ENCODE results near the gene HSF2. TPM values are rescaled to one million over a fixed set of nuclear protein-coding genes. Genes with fewer than 3 reads are reported as not detected.

Gene HSF2
- total and polyA plus RNA-seq, 2 donors (not counting 1 experiment from before 2014, with no cell fraction given): 10.6 to 10.8 TPM

DNA sequence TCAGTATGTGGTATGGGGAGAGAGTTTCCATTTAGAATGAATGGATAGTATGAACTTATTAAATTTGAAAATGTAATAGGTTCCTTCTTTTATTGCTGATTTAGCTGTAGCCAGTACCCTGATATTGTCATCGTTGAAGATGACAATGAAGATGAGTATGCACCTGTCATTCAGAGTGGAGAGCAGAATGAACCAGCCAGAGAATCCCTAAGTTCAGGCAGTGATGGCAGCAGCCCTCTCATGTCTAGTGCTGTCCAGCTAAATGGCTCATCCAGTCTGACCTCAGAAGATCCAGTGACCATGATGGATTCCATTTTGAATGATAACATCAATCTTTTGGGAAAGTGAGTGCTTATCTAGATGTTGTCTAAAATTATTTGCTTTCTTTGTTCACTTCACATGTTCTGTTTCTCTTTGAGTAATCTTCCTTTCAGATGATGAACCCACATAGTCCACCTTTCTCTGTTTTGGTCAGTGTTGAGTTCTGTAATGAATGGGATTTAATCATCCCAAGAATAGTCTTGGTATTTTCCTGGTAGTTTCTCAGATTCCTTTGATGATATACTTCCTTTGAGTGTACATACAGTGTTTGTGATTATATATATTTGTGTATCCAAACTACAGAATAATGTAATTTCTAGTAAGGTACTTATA, 23.3 kb downstream of the HSF2 start:
- WGBS (ENCODE audit: insufficient coverage): 100% methylated on average over 1 of the region's 1 CpG
- Mint-ChIP-seq H3K4me1 (no peaks in the 10 kb centered on the region), H3K27me3 (no peaks in the 10 kb centered on the region), H3K4me3 (no peak overlapping the region), H3K27ac (no peak overlapping the region), H3K9me3 (ENCODE audit: insufficient read depth) (no peaks in the 10 kb centered on the region)
- no peak overlapping the region for H3K4me3 ChIP-seq (ENCODE audit: control extremely low read depth in 1 of 5, extremely low read depth in 1 of 5, insufficient read depth in 1 of 5, low read depth in 2 of 5, low read length in 4 of 5)
- H2AFZ ChIP-seq (ENCODE audit: insufficient read depth, low read depth, low read length, poor library complexity, severe bottlenecking): no peak overlapping the region
- no peak for TF ChIP-seq EZH2 (IDR thresholded peaks at IDR 0.05; ENCODE audit: borderline replicate concordance, insufficient read depth, low read depth, low read length, poor library complexity, severe bottlenecking)
- TF ChIP-seq, protein P1, sequence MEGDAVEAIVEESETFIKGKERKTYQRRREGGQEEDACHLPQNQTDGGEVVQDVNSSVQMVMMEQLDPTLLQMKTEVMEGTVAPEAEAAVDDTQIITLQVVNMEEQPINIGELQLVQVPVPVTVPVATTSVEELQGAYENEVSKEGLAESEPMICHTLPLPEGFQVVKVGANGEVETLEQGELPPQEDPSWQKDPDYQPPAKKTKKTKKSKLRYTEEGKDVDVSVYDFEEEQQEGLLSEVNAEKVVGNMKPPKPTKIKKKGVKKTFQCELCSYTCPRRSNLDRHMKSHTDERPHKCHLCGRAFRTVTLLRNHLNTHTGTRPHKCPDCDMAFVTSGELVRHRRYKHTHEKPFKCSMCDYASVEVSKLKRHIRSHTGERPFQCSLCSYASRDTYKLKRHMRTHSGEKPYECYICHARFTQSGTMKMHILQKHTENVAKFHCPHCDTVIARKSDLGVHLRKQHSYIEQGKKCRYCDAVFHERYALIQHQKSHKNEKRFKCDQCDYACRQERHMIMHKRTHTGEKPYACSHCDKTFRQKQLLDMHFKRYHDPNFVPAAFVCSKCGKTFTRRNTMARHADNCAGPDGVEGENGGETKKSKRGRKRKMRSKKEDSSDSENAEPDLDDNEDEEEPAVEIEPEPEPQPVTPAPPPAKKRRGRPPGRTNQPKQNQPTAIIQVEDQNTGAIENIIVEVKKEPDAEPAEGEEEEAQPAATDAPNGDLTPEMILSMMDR (IDR thresholded peaks at IDR 0.05): no peak
- no peak for DNase-seq
- H3K9ac ChIP-seq (ENCODE audit: low read length): no peak overlapping the region
- H3K27me3 ChIP-seq (replicated peaks in 1 of 4; ENCODE audit: control extremely low read depth in 1 of 4, control insufficient read depth in 3 of 4, insufficient read depth in 4 of 4, low read length in 3 of 4): no peaks in the 10 kb centered on the region
- ChIA-PET POLR2A (no interaction called here), CTCF (interaction anchor here (1.6 kb wide), 1 partner anchor 108 kb away, joined by 3 read pairs; no protein-coding TSS in a partner anchor)
- no peaks in the 10 kb centered on the region for H4K20me1 ChIP-seq (ENCODE audit: control insufficient read depth, insufficient read depth, low read length, poor library complexity, severe bottlenecking)
- H3K4me1 ChIP-seq (ENCODE audit: control insufficient read depth in 2 of 2, insufficient read depth in 2 of 2, low read length in 2 of 2): no peaks in the 10 kb centered on the region
- peaks cover 6 to 22% of the 10 kb centered on the region in 2 experiments for H3K36me3 ChIP-seq (replicated peaks in 1 of 2; ENCODE audit: control extremely low read depth in 1 of 2, control insufficient read depth in 1 of 2, extremely low read depth in 1 of 2, insufficient read depth in 2 of 2, low read length in 1 of 2)
- intact Hi-C loops (cut with micrococcal nuclease): loop anchor here (5.0 kb wide), 1 partner anchor 40 kb away; no protein-coding TSS in a partner anchor
- H3K79me2 ChIP-seq (ENCODE audit: control insufficient read depth, insufficient read depth, low read length): no peaks in the 10 kb centered on the region
- ATAC-seq (ENCODE audit: low read depth): no peak
- H3K27ac ChIP-seq (ENCODE audit: low read length in 2 of 2): no peak overlapping the region
- H3K9me3 ChIP-seq (ENCODE audit: control extremely low read depth in 1 of 3, control insufficient read depth in 2 of 3, insufficient read depth in 1 of 3, low read length in 2 of 3): no peaks in the 10 kb centered on the region
- no peak overlapping the region for H3K4me2 ChIP-seq (replicated peaks; ENCODE audit: low read depth, low read length, poor library complexity, severe bottlenecking)

DNA sequence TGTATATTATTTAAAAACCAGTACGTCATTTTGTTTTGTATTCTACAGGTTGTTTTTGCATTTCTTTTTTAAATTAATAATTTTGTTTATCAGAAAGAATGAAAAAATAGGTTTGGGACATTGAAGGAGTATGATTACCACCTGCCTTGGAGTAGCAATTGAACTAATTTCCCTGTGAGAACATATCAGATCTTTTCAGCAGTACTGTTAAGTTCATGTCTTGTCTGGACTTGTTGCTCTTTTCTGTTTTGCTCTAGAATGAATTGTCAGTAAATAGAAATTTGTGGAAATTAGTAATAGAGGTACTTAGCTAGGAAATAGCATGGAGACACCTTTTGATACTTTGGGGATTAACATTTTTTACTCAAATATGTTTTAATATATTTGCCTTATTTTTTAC, 24.3 kb downstream of the HSF2 start:
- H3K9me3 Mint-ChIP-seq (ENCODE audit: insufficient read depth): no peaks in the 10 kb centered on the region
- H3K27ac Mint-ChIP-seq: no peak overlapping the region
- POLR2A ChIA-PET: no interaction called here
- ATAC-seq (ENCODE audit: low read depth): no peak
- Histone ChIP-seq H3K9ac (ENCODE audit: low read length) (no peak overlapping the region), H3K4me1 (ENCODE audit: control insufficient read depth in 2 of 2, insufficient read depth in 2 of 2, low read length in 2 of 2) (no peaks in the 10 kb centered on the region), H2AFZ (ENCODE audit: insufficient read depth, low read depth, low read length, poor library complexity, severe bottlenecking) (no peak overlapping the region), H3K79me2 (ENCODE audit: control insufficient read depth, insufficient read depth, low read length) (no peaks in the 10 kb centered on the region), H3K27me3 (replicated peaks in 1 of 4; ENCODE audit: control extremely low read depth in 1 of 4, control insufficient read depth in 3 of 4, insufficient read depth in 4 of 4, low read length in 3 of 4) (no peaks in the 10 kb centered on the region), H3K4me3 (ENCODE audit: control extremely low read depth in 1 of 5, extremely low read depth in 1 of 5, insufficient read depth in 1 of 5, low read depth in 2 of 5, low read length in 4 of 5) (no peak overlapping the region), H3K36me3 (replicated peaks in 1 of 2; ENCODE audit: control extremely low read depth in 1 of 2, control insufficient read depth in 1 of 2, extremely low read depth in 1 of 2, insufficient read depth in 2 of 2, low read length in 1 of 2) (peaks cover 4 to 22% of the 10 kb centered on the region in 2 experiments), H4K20me1 (ENCODE audit: control insufficient read depth, insufficient read depth, low read length, poor library complexity, severe bottlenecking) (no peaks in the 10 kb centered on the region), H3K27ac (ENCODE audit: low read length in 2 of 2) (no peak overlapping the region), H3K4me2 (replicated peaks; ENCODE audit: low read depth, low read length, poor library complexity, severe bottlenecking) (no peak overlapping the region), H3K9me3 (ENCODE audit: control extremely low read depth in 1 of 3, control insufficient read depth in 2 of 3, insufficient read depth in 1 of 3, low read length in 2 of 3) (no peaks in the 10 kb centered on the region)
- TF ChIP-seq, protein P1 (IDR thresholded peaks at IDR 0.05): no peak
- no peak for TF ChIP-seq EZH2 (IDR thresholded peaks at IDR 0.05; ENCODE audit: borderline replicate concordance, insufficient read depth, low read depth, low read length, poor library complexity, severe bottlenecking)
- H3K4me1 Mint-ChIP-seq: no peaks in the 10 kb centered on the region
- H3K27me3 Mint-ChIP-seq: no peaks in the 10 kb centered on the region
- DNase-seq: no peak
- CTCF ChIA-PET: no interaction called here
- no peak overlapping the region for H3K4me3 Mint-ChIP-seq
- intact Hi-C loops (cut with micrococcal nuclease): loop anchor here (5.0 kb wide), 1 partner anchor 39 kb away; no protein-coding TSS in a partner anchor
- no CpG with 5 or more reads among the region's 1 CpG for WGBS (ENCODE audit: insufficient coverage)

Measured in B cell (primary cell).